H1 (cell line): ENCODE results near the gene MACC1. TPM values are rescaled to one million over a fixed set of nuclear protein-coding genes. Genes with fewer than 3 reads are reported as not detected.

Experiments
- polyA plus RNA-seq, 7 experiments: library from polyadenylated mRNA; depleted of rRNA in 3 of 7; stranded (reverse) in 5 of 7; unstranded in 2 of 7; fragments of >200 nt in 5 of 7; fragments of 200-250 nt in 2 of 7; gene quantifications; 1 replicate in 5 of 7; 2 replicates in 1 of 7; 4 replicates in 1 of 7; pipeline versions ENCODE4 v1.2.1 to v1.2.3, GENCODE V29; 2011 to 2013; ENCODE audit warnings: missing spikeins in 2 of 7, mixed read lengths in 2 of 7
- total RNA-seq: library from RNA; stranded (reverse); fragmentation: NEBNext Ultra II Directional; extraction: Animal tissue kit (Norgen Biotek cat#: 25700); gene quantifications from 2 replicates; pipeline ENCODE4 v1.2.1, GENCODE V29; 2021

The MACC1 gene
- total and polyA plus RNA-seq, 2 of the 8 experiments (the other 6 are each of a cell fraction or from before 2014, with no cell fraction given): 2.0 to 17.2 TPM

Other genes starting within 250 kb of the MACC1 start
- 3.6 TPM in 2 replicates for gene ITGB8, start 113.5 kb upstream of the MACC1 start, total RNA-seq
- gene ITGB8, start 113.5 kb upstream of the MACC1 start, polyA plus RNA-seq (2011; rRNA removed): 0.96 and 1.2 TPM in 2 replicates